CD4-positive, alpha-beta T cell (primary cell): ENCODE results near the gene SCGB3A1. TPM values are rescaled to one million over a fixed set of nuclear protein-coding genes. Genes with fewer than 3 reads are reported as not detected.

Experiments
- ATAC-seq: fragments of 200-7000 bp; cut with Tn5 transposase; one replicate; pipeline ENCODE4 v1.10.0; 2022; ENCODE audit warnings: mild to moderate bottlenecking; ENCODE audit not compliant: poor library complexity
- CTCF ChIA-PET: fragments of 350-600 bp; sonication (Branson Sonifier 250); formaldehyde crosslinking; loops from one replicate; lab custom pipeline; 2021; ENCODE audit warnings: antibody characterized with exemption, inconsistent platforms; lab: Charles Lee
- POLR2A ChIA-PET: fragments of 350-600 bp; sonication (Branson Sonifier 250); formaldehyde crosslinking; loops from one replicate; lab custom pipeline; 2021; ENCODE audit warnings: antibody characterized with exemption, inconsistent platforms; lab: Charles Lee
- DNase-seq, 14 experiments: peaks; one replicate each; pipeline ENCODE4 v3.0.0-alpha.2; 2013 to 2020; ENCODE audit warnings: mixed read lengths in 2 of 14
- H3K27ac ChIP-seq, 2 donors: one replicate each; pipeline versions ENCODE4 v1.5.1 to v1.7.0; 2013; ENCODE audit warnings: low read length in 2 of 2, low read depth in 1 of 2, mild to moderate bottlenecking in 1 of 2
- H3K27me3 ChIP-seq, 2 experiments: 1 replicate in 1 of 2; 2 replicates in 1 of 2; pipeline versions ENCODE4 v1.6.1 to v1.7.0; 2013; ENCODE audit warnings: low read length in 2 of 2, control low read depth in 1 of 2, mild to moderate bottlenecking in 1 of 2, moderate library complexity in 1 of 2; ENCODE audit not compliant: insufficient read depth in 2 of 2, control insufficient read depth in 1 of 2
- H3K36me3 ChIP-seq: one replicate; pipeline ENCODE4 v1.6.1; 2013; ENCODE audit warnings: low read length, control low read depth; ENCODE audit not compliant: insufficient read depth
- H3K4me1 ChIP-seq: one replicate; pipeline ENCODE4 v1.6.1; 2013; ENCODE audit warnings: low read length, control low read depth; ENCODE audit not compliant: insufficient read depth
- H3K4me3 ChIP-seq: one replicate; pipeline ENCODE4 v1.5.1; 2013; ENCODE audit warnings: mild to moderate bottlenecking, low read length, moderate library complexity
- H3K9me3 ChIP-seq, 2 experiments: 1 replicate in 1 of 2; 2 replicates in 1 of 2; pipeline versions ENCODE4 v1.6.1 to v1.7.0; 2013; ENCODE audit warnings: low read length in 2 of 2, mild to moderate bottlenecking in 2 of 2, control low read depth in 1 of 2, moderate library complexity in 1 of 2; ENCODE audit not compliant: control insufficient read depth in 1 of 2, insufficient read depth in 1 of 2
- H3K27ac Mint-ChIP-seq: one replicate; pipeline ENCODE4 v1.8.0; 2020; ENCODE audit warnings: mixed read lengths
- H3K27me3 Mint-ChIP-seq: one replicate; pipeline ENCODE4 v1.8.0; 2021; ENCODE audit warnings: mixed read lengths
- H3K36me3 Mint-ChIP-seq: one replicate; pipeline ENCODE4 v1.8.0; 2021; ENCODE audit warnings: low read depth, mixed read lengths
- H3K4me1 Mint-ChIP-seq: one replicate; pipeline ENCODE4 v1.8.0; 2021; ENCODE audit warnings: low read depth, mixed read lengths
- H3K4me3 Mint-ChIP-seq: one replicate; pipeline ENCODE4 v1.8.0; 2020; ENCODE audit warnings: mild to moderate bottlenecking, mixed read lengths
- H3K9me3 Mint-ChIP-seq: one replicate; pipeline ENCODE4 v1.8.0; 2020; ENCODE audit warnings: mixed read lengths
- intact Hi-C, 2 experiments: fragments of 100-400 bp; cut with DNase I in 1 of 2; cut with micrococcal nuclease in 1 of 2; formaldehyde crosslinking; loops; one replicate each; pipeline versions ENCODE4 v1.15.1 to v1.9.0; 2023 to 2025; cut with DNase I, micrococcal nuclease
- total RNA-seq, 174 experiments: library from RNA in 2 of 174; stranded (reverse) in 2 of 174; gene quantifications; one replicate each; pipeline ENCODE4 v1.2.3 and lab custom pipeline; 2021 to 2026
- TF ChIP-seq, protein P1 (sequence below): fragments of 200-600 bp; IDR thresholded peaks from one replicate; pipeline ENCODE4 v1.8.0; 2022; ENCODE audit warnings: antibody characterized with exemption, mild to moderate bottlenecking

SCGB3A1 gene
- total RNA-seq, 2 experiments from 2014 or later = not detected

DNA sequence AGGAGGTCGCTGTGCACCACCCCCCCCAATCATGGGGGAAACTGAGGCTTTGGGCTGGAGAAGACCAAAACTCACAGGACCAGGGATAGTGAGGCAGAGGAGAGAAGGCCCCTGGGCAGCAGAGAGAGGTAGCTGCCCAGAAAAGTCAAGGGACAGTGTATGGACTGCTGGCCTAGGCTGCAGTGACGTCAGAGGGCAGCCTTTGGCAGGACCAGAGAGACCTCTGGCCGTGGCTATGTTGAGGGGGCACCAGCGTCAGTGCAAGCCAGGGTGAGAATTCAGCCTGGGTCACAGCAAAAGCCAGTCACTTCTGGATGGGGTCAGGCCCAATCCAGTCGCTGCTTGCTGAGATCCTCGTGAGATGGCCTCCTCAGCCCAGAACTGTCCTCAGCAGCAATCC is 31.6 kb upstream of the SCGB3A1 start:
- ATAC-seq (no peak), DNase-seq (no peak)
- peaks cover 11% of the 10 kb centered on the region for H3K4me1 ChIP-seq
- Mint-ChIP-seq H3K9me3 (no peaks in the 10 kb centered on the region), H3K4me3 (no peak overlapping the region), H3K27ac (no peak overlapping the region), H3K36me3 (no peaks in the 10 kb centered on the region), H3K27me3 (no peaks in the 10 kb centered on the region), H3K4me1 (peaks cover 12% of the 10 kb centered on the region)
- H3K9me3 ChIP-seq = no peaks in the 10 kb centered on the region
- POLR2A ChIA-PET = no interaction called here
- intact Hi-C loops = no loop called here
- H3K27ac ChIP-seq = no peak overlapping the region
- H3K36me3 ChIP-seq = no peaks in the 10 kb centered on the region
- no peak overlapping the region for H3K4me3 ChIP-seq
- TF ChIP-seq, protein P1, sequence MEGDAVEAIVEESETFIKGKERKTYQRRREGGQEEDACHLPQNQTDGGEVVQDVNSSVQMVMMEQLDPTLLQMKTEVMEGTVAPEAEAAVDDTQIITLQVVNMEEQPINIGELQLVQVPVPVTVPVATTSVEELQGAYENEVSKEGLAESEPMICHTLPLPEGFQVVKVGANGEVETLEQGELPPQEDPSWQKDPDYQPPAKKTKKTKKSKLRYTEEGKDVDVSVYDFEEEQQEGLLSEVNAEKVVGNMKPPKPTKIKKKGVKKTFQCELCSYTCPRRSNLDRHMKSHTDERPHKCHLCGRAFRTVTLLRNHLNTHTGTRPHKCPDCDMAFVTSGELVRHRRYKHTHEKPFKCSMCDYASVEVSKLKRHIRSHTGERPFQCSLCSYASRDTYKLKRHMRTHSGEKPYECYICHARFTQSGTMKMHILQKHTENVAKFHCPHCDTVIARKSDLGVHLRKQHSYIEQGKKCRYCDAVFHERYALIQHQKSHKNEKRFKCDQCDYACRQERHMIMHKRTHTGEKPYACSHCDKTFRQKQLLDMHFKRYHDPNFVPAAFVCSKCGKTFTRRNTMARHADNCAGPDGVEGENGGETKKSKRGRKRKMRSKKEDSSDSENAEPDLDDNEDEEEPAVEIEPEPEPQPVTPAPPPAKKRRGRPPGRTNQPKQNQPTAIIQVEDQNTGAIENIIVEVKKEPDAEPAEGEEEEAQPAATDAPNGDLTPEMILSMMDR = no peak
- no peaks in the 10 kb centered on the region for H3K27me3 ChIP-seq
- CTCF ChIA-PET = no interaction called here

DNA sequence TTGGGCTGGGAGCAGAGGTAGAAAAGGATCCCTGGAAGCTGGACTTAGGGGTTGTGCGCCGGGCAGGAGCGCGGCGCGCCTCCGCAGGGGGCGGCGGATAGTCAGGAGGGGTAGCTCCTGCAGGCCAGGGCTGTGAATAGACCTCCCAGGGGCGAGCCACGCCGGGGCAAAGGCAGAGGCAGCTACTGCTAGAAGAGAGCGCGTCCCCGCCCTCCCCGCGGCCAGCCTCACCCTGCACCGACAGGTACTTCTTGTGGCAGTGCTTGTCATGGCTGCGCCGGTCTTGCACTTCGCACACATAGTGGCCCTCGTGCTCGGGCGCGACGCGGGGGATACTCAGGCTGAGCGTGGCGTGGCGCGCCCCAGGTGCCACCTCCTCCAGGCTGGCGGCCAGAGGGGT is 30.0 kb upstream of the SCGB3A1 start:
- no peak for ATAC-seq
- ChIA-PET POLR2A (no interaction called here), CTCF (no interaction called here)
- Mint-ChIP-seq H3K9me3 (no peaks in the 10 kb centered on the region), H3K4me1 (peaks cover 12% of the 10 kb centered on the region), H3K36me3 (no peaks in the 10 kb centered on the region), H3K27ac (no peak overlapping the region), H3K4me3 (no peak overlapping the region), H3K27me3 (no peaks in the 10 kb centered on the region)
- no peak for DNase-seq
- H3K27me3 ChIP-seq = no peaks in the 10 kb centered on the region
- intact Hi-C loops = no loop called here
- TF ChIP-seq, protein P1 = no peak
- H3K4me3 ChIP-seq = no peak overlapping the region
- H3K36me3 ChIP-seq = no peaks in the 10 kb centered on the region
- no peak overlapping the region for H3K27ac ChIP-seq
- H3K4me1 ChIP-seq = peaks cover 11% of the 10 kb centered on the region
- no peaks in the 10 kb centered on the region for H3K9me3 ChIP-seq

DNA sequence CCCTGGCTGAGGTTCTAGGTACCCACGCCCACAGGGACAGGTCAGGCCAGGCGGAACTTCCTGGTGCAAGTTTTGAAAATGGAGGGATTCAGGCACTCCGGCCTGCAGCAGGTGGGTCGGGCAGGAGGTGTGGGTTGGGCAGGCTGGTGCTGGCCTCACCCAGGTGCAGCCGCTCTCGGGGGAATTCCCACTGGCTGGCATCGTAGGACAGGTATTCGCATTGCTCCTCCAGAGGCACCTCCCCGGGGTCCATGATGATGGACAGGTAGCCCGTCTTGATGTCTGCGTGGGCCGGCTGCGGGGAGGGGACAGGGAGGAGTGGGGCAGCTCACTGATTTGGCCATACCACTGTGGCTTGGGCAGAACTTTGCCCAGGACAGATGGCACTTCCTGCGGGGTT is 28.7 kb upstream of the SCGB3A1 start:
- no peak overlapping the region for H3K4me3 Mint-ChIP-seq
- H3K27ac Mint-ChIP-seq = no peak overlapping the region
- H3K9me3 Mint-ChIP-seq = no peaks in the 10 kb centered on the region
- no peaks in the 10 kb centered on the region for H3K36me3 ChIP-seq
- DNase-seq (no peak), ATAC-seq (no peak)
- no peaks in the 10 kb centered on the region for H3K27me3 Mint-ChIP-seq
- H3K9me3 ChIP-seq = no peaks in the 10 kb centered on the region
- H3K4me3 ChIP-seq = no peak overlapping the region
- POLR2A ChIA-PET = no interaction called here
- H3K27me3 ChIP-seq = no peaks in the 10 kb centered on the region
- no peaks in the 10 kb centered on the region for H3K36me3 Mint-ChIP-seq
- H3K4me1 ChIP-seq = peaks cover 11% of the 10 kb centered on the region
- H3K27ac ChIP-seq = no peak overlapping the region
- peaks cover 9% of the 10 kb centered on the region for H3K4me1 Mint-ChIP-seq
- TF ChIP-seq, protein P1 = no peak
- intact Hi-C loops = no loop called here
- CTCF ChIA-PET = no interaction called here
